A673 (cell line): ENCODE data around the gene TGM2. TPM values are rescaled to one million over a fixed set of nuclear protein-coding genes. Genes with fewer than 3 reads are reported as not detected.

Source experiments
- BruUV-seq: library from RNA; stranded (reverse); fragments of 400-500 nt; replicated peaks from 2 replicates; lab custom pipeline; 2021; lab: Mats Ljungman, UMichigan
- CTCF ChIA-PET: fragments of 300-600 bp; sonication (Branson Sonifier 250); formaldehyde crosslinking; loops from one replicate; lab custom pipeline; 2022; ENCODE audit warnings: antibody characterized with exemption; lab: Charles Lee
- POLR2A ChIA-PET: fragments of 300-600 bp; sonication (Branson Sonifier 250); formaldehyde crosslinking; loops from one replicate; lab custom pipeline; 2022; ENCODE audit warnings: antibody characterized with exemption; ENCODE audit not compliant: low non-redundant PET; lab: Charles Lee
- DNase-seq: peaks from one replicate; pipeline ENCODE4 v3.0.0-alpha.2; 2015; ENCODE audit warnings: low spot score
- H3K27ac ChIP-seq: fragments of 200-600 bp; sonication (generic); 2 replicates; pipeline ENCODE4 v1.5.1; 2016; ENCODE audit warnings: mixed run types, low read depth, mild to moderate bottlenecking, mixed read lengths, antibody characterized with exemption, low read length; ENCODE audit not compliant: poor library complexity, severe bottlenecking
- H3K27me3 ChIP-seq: fragments of 200-600 bp; sonication (generic); replicated peaks from 2 replicates; pipeline ENCODE4 v1.6.1; 2017; ENCODE audit warnings: mixed run types, low read depth, mild to moderate bottlenecking, mixed read lengths, antibody characterized with exemption, low read length; ENCODE audit not compliant: insufficient read depth, poor library complexity
- H3K36me3 ChIP-seq: fragments of 200-600 bp; sonication (generic); 2 replicates; pipeline ENCODE4 v1.6.1; 2016; ENCODE audit warnings: mixed run types, mild to moderate bottlenecking, mixed read lengths, antibody characterized with exemption, low read length; ENCODE audit not compliant: insufficient read depth, poor library complexity, severe bottlenecking
- H3K4me1 ChIP-seq: fragments of 200-600 bp; sonication (generic); 2 replicates; pipeline ENCODE4 v1.6.1; 2017; ENCODE audit warnings: mixed run types, mild to moderate bottlenecking, mixed read lengths, antibody characterized with exemption, low read length; ENCODE audit not compliant: insufficient read depth, poor library complexity, severe bottlenecking
- H3K4me3 ChIP-seq: fragments of 200-600 bp; sonication (generic); 2 replicates; pipeline ENCODE4 v1.5.1; 2016; ENCODE audit warnings: low read depth, mixed run types, mild to moderate bottlenecking, mixed read lengths, low read length; ENCODE audit not compliant: poor library complexity, severe bottlenecking
- H3K9me3 ChIP-seq: fragments of 200-600 bp; sonication (generic); 2 replicates; pipeline ENCODE4 v1.6.1; 2016; ENCODE audit warnings: mixed run types, low read depth, mild to moderate bottlenecking, mixed read lengths, antibody characterized with exemption, low read length; ENCODE audit not compliant: poor library complexity, severe bottlenecking
- CTCF ChIP-seq: fragments of 300-800, 200-600 bp; sonication (generic); conservative IDR thresholded peaks from 2 replicates; pipeline ENCODE4 v1.5.1; 2017; ENCODE audit warnings: low read depth, mild to moderate bottlenecking, antibody characterized with exemption, low read length, moderate library complexity, mixed read lengths
- EZH2 ChIP-seq: fragments of 200-600 bp; sonication (generic); IDR thresholded peaks from 2 replicates; pipeline ENCODE4 v1.6.1; 2017; ENCODE audit warnings: borderline replicate concordance, low read depth, mild to moderate bottlenecking, mixed read lengths, antibody characterized with exemption, low read length; ENCODE audit not compliant: poor library complexity, severe bottlenecking
- intact Hi-C: fragments of 100-400 bp; cut with micrococcal nuclease; formaldehyde crosslinking; loops from one replicate; pipeline ENCODE4 v1.10.0; 2022; ENCODE audit not compliant: unreplicated experiment
- total RNA-seq: library from RNA; stranded (reverse); gene quantifications from 2 replicates; pipeline ENCODE4 v1.2.3, GENCODE V29; 2021

Gene TGM2
- total RNA-seq, 1 experiment from 2014 or later = 0.43 TPM

- Histone ChIP-seq H3K36me3 (no peaks in the 10 kb centered on the region), H3K4me1 (no peaks in the 10 kb centered on the region), H3K4me3 (no peak overlapping the region), H3K27ac (no peak overlapping the region), H3K9me3 (no peaks in the 10 kb centered on the region), H3K27me3 (no peaks in the 10 kb centered on the region)
- TF ChIP-seq EZH2 (no peak), CTCF (no peak)
- ChIA-PET CTCF (no interaction called here), POLR2A (no interaction called here)
- intact Hi-C loops = no loop called here
- no peak for DNase-seq
- no TSS peak for BruUV-seq
Measured at GRCh38 chr20:38170826-38171674, 6.0 kb upstream of the TGM2 start.

GRCh38 chr20:38170219-38170825, 5.3 kb upstream of the TGM2 start:
- Histone ChIP-seq H3K9me3 (no peaks in the 10 kb centered on the region), H3K27me3 (no peaks in the 10 kb centered on the region), H3K4me3 (no peak overlapping the region), H3K36me3 (no peaks in the 10 kb centered on the region), H3K4me1 (no peaks in the 10 kb centered on the region), H3K27ac (no peak overlapping the region)
- BruUV-seq = no TSS peak
- intact Hi-C loops = no loop called here
- ChIA-PET CTCF (no interaction called here), POLR2A (no interaction called here)
- DNase-seq = no peak
- TF ChIP-seq EZH2 (no peak), CTCF (no peak)

GRCh38 chr20:38169636-38170193, 4.6 kb upstream of the TGM2 start:
- no peak overlapping the region for H3K4me3 ChIP-seq
- H3K27me3 ChIP-seq = no peaks in the 10 kb centered on the region
- ChIA-PET POLR2A (no interaction called here), CTCF (no interaction called here)
- no peak for DNase-seq
- intact Hi-C loops = loop anchor here (5.0 kb wide), 1 partner anchor 97 kb away; no protein-coding TSS in a partner anchor
- H3K9me3 ChIP-seq = no peaks in the 10 kb centered on the region
- no peaks in the 10 kb centered on the region for H3K36me3 ChIP-seq
- no TSS peak for BruUV-seq
- no peak overlapping the region for H3K27ac ChIP-seq
- TF ChIP-seq EZH2 = no peak
- no peak for TF ChIP-seq CTCF
- no peaks in the 10 kb centered on the region for H3K4me1 ChIP-seq
